GM18499 (cell line): Measurements from ENCODE around the gene DCLK1.

Experiments used
- ATAC-seq: cut with Tn5 transposase; IDR thresholded peaks from one replicate; pipeline ENCODE4 v1.9.1; 2021; ENCODE audit warnings: moderate number of reproducible peaks; ENCODE audit not compliant: insufficient read depth, unreplicated experiment

Gene DCLK1

DNA sequence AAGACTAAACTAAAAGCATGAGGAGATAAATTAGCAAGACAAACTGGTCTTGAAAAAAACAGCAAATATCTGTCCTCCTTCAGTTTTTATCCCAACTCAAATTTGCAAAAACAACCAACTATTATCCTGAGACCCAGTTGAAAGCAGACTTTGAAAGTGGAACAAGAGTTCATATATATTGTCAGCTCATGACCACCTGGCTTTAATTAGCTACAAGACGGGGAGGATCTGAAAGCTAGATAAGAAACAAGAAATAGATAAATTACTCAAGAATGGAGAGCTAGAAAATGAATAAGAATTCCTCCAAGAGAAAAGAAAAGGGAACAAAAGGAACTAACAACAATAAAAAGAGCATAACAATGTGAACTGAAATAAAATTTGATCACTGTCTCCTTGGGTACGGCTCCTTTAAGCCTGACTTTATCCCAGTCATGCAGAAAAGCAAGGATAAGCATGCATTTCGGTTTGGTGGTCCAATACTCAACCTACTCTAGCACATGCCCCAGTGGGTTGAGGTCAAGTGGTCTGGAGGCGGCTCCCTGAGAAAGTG is 246.9 kb downstream of the DCLK1 start:
- no peak for ATAC-seq

DNA sequence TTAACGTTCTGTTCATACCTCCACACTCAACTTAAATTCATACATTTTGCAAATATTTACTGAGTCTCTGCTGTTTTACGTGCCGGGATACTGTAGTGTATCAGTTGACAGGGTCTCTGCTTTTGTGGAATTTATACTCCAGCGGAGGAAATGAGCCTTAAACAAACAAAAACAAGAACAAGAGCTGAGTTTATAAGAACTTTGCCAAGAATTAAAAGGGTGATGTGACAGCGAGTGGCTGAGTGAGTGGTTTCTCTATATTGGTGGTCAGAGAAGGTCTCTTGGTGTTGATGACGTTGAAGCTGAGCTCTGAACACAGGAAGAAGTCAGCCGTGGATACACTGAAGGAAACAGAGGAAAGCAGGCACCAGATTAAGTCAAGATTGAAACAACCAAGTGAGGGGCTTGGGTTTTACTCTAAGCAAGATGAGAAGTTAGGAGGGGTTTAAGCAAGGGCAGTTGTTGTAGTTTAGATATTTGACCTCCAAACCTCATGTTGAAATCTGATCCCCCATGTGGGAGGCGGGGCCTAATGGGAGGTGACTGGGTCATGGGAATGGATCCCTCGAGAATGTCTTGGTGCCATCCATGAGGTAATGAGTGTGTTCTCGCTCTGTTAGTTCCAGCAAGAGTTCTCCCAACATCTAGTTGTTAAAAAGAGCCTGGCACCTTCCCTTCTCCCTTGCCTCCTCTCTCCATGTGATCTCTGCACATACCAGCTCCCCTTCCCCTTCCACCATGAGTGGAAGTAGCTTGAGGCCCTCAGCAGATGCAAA is 248.3 kb downstream of the DCLK1 start:
- no peak for ATAC-seq

DNA sequence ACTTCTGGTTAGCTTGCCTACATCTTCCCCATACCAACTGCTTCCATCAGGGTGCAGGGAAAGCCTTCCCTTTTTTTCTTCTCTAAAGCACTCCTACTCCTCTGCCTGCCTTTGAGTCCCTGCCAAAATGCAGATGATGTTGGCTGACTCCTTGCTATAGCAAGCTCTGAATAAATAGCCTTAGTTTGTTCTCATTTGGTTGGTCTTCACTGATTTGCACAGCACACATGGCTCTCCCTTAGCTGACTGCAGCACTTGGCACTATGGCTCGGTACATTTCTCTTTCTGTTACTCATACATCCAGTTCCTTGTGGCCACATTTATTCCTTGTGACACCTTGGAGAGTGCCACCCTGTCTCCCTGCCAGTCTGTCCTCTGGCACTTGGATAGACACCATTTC is 249.8 kb downstream of the DCLK1 start:
- no peak for ATAC-seq

DNA sequence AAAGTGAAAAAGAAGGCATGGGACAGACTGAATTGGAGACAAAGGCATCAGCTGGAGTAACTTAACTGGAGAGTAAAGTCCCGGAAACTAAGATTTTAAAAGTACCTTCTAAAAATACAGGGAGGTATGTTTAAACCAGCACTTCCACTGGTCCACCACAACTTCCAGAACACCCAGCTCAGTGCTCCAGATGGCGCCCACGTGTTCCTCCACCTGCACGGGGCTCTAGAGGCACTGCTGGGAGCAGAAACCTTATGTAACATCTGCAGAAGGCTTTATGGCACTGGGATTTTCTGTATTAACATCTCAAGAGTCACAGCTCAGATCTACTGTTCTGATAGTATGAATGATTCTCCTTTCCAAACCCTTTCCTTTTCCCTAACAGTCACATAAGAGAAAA is 252.1 kb downstream of the DCLK1 start:
- no peak for ATAC-seq

DNA sequence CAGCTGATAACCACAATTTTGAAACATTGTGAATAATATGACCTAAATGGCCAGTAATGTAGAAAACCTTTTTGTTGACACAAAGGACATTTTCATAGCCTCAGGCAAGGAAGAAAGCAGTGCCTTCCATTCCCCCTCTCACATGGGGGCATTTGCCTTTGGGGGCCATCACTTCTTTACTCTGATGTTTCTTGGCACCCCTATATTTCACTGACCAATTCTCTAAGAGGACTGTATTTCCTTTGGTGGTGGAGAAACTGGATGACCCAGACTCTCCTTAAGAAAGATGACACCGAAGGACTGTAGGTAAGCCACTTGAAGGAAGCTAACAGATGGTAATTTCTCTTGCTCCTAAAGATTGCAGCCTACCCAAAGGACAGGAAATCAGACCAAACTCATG is 254.6 kb downstream of the DCLK1 start:
- no peak for ATAC-seq

DNA sequence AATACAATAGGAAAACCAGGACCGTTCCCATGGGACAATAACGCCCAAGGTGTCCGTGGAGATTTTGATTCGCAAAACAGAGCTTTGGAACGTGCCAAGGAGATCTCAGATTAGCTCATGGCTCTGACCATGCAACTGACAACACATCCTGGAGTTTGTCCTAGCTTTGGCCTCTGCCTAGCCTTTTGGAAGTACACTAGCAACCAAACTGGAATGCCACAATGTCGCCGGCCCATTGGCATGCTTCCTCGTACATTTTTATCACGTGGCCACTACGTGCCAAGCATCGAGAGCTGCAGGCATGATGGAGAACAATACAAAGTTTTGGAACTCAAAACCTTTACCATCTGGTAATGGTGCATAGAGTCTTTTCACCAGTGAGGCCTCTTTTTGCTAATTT is 256.5 kb downstream of the DCLK1 start:
- no peak for ATAC-seq

DNA sequence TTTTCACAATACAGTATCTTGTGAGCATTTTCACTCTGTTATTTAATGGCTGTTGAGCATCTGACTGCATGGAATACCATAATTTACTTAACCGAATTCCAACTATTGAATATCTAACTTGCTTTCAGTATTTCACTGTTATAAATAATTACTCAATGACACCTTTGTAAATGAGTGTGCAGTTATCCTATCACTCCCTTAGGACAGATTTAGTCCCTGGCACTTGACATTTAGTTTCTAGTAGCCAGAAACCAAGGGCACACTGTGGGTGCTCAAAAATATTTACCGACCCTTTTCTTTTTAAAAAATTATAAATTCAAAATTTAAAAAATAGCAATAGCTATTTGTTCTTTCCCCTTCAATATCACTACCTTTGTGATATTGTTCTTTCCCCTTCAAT is 258.8 kb downstream of the DCLK1 start:
- ATAC-seq, result no peak

DNA sequence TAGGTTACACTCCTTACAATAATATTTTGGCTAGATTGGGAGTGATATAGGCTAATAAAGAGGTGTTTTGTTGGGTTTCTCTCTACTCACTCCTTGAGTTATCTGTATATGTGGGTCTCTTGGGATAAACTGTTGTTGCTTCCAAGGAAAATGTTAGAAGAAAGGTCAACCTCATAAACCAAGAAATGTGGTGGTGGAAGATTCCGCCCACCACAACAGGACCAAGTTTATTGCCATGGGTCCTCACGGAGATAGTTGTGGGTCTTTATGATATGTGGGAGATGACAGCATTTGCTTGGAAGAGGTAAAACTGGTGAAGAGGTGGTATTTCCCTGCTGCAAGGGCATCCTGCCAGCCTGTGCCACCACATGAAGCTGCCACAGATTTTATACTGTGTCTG is 259.6 kb downstream of the DCLK1 start:
- no peak for ATAC-seq

DNA sequence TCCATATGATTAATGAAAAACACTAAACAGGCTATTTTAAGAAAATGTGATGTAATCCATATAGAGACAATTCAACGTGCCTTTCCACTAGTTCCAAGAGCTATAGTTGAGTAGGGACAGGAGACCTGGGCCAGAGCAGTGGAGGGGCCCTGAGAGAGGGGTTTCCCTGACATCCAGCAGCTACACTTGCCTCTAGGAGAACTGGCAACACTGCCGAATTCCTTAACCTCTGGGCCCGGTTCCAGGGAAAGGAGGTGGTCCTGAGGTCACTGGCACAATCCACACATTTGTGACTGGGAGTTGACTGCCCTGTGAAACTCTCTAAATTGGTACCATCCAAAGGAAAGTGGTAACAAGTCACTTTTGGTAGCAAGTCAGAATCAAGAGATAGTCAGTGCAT is 264.4 kb downstream of the DCLK1 start:
- no peak for ATAC-seq

DNA sequence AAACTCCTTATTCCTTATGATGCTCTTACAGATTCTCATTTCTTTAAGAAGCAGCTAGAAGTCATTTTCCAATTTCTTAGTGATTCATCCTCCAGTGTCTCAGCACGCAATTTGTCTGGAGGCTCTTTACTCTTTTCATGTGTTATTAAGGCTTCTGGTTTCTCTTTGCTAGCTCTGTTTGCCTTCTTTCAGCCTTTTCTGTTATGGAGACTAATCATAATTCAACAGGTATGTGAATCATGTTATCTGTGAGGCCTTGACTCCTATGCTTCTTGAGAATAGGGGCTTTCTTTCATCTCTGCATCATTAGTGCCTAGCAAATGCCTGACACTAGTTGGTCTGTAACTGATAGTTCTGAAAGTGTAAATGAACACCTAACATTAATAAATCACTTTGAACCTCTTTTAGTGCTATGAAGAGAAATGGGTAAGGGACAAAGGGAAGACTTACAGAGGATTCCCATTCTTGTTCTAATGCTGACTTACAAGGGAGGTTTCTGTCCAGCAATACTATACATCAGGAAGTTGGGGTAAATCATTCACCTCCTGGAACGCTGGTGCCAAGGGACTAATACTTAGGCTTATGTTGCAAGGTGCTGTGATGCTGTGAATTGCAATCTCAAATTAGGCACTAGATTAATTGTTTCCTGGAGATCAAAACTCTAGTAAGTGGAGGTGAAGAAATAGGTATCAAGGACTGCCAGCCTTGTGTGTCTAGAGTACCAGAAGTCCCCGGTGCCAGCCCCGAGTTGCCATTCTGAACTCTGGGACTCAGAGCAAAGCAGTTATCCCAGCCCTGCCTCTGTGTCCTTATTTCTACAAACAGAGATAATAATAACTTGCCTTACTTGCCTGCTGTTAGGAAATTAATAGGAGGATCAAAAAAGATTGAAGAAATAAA is 265.6 kb downstream of the DCLK1 start:
- no peak for ATAC-seq

DNA sequence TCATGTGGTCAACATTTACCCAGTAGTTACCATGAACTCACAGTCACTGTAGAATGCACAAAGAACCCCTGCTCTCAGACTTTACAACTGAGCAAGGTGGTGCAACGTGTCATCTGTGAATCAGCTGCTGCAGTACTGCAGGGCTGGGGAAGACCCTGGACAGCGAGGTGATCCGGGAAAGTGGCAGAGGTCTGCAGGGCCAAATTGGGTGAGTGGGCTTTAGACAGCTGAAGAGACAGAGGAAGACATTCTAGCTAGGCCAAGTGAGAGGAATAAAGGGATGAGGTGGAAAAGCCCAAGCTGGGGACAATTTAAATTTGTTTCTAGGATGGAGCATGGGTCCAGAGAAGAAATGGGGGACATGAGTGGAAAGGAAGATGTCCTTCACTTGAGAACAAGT is 270.5 kb downstream of the DCLK1 start:
- no peak for ATAC-seq

DNA sequence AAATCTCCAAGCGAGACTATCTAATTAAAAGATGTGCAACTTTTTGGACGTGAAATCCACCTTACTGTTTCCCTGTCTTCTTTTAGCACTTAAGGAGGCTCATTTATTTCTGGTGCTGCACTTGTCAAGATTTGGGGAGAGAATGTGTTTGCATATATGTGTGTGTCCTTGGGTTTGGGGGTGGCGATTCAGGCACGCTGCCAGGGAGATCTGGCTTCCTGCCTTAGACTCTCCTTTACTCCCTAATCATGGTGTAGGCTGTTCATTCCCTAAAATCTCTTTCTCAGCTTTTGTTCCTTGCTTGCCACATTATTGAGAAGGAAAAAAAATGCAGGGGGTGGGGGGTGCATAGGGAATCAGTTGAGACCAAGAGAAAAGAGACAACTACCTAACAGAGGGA is 271.2 kb downstream of the DCLK1 start:
- ATAC-seq, result no peak

DNA sequence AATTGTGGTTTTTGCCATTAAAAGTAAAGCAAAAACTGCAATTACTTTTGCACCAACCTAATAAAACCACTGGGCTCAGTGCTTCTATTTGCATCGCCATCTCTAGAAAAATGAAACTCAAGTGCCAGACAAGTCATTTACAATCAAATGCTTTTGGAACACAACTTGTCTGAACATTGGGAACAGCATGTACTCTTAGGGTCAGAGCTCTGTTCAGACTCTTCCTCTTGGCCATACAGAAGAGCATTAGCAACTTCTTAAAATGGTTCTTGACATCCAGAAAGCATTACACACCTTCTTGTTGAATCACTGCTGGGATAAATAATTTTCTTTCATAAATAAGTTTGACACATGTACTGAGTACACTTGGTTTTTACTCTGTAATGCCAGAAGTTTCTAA is 272.5 kb downstream of the DCLK1 start:
- no peak for ATAC-seq

DNA sequence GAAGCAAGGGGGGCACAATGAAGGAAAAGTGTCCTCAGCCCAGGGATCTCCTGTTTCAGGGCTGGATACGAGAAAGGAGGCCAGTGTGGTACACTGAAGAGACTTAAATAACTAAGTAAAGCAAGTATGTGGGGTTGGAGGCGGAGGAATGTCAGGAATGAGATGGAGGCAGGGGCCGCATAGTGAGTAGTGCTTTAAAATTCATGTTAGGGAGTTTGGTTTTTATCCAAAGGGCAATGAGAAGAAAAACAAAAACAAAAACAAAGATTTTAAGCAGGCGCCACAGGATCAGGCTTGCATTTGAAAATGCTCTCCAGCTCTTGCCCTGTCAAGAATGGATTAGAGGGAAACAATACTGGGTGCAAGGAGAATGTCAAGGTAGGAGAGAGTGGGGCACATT is 273.4 kb downstream of the DCLK1 start:
- ATAC-seq, result no peak

DNA sequence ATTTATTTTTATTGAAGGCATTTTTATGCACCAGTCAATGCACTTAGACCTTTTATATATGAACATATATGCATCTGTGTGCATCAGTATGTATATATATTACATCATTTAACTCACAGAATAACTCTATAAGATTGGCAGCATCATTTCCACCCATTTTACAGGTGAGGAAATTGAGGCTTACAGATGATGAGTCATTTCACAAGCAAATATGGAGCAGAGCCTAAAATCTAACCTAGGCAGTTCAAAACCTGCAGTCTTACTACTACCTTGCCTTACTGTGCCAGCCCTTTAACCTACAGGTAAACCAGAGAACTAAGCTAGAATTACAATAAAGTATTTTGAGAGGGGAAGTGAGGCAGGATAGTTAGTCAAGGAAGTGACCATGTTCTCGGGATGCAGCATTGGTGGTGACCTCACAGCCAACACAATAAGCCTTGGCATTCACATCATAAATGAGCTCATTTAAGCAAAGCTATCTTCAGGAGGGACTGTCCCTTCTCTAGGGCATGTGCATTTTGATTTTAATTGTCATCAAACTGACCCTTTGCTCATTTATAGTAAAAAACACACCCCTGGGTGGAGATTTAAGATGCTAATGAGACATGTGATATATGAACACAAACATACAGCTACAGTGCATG is 274.3 kb downstream of the DCLK1 start:
- ATAC-seq, result no peak

DNA sequence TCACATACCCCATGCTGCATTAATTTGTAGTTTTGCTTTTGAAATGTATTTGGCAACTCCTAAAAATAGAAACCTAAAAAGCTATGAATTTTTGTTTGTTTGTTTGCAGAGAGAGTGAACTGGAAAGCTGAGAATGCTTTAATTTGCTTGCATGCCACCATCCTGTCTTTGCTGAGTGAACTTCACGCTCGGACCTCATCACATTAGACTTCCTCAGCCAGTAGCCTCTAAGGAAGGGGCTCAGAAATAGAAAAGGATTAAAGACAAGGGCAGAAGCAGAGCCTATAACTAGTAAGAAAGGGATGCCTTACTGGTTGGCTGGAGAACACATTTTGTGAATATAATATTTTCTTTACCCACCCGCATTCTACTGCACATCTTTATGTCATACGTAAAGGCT is 275.1 kb downstream of the DCLK1 start:
- no peak for ATAC-seq

DNA sequence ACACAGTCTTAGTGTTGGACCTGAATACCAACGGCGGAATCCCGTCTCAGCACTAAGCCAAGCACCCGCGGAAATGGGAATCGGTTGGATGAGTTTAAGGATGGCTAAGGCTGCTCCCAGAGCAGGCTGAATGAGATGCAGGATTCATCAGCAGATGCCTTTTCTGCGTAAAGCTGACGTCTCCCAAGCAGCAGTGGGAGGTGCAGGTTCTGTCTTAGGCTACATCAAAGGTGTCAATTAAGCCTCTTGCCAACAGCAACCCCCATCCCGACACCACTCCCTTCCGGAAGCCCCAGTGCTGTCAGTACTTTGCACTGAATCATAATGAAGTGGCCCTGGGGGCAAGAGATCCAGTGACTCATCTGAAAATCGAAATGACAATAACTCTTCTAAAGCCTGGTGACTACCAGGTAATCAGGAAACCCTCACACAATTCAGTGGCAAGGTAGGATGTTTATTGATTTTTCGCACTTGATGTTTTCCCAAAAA is 275.6 kb downstream of the DCLK1 start:
- ATAC-seq, result no peak

DNA sequence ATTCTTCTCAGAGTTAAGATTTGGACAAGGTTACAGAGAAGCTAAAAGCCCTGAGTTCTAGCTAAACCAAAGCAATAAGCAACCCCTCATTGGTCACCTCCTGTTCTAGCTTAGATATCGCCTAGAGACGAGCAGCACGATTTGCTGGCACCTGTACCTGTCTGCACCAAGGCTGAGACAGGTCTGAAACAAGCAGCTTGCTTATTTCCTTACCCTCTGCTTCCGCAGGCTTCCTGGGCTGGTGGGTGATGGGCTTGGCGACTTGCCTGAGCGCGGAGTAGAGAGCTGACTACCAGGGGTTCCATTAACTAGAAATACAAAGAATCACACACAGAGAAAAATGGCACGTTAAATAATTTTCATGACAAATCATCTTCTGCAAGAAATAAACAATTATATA is 276.9 kb downstream of the DCLK1 start:
- ATAC-seq, result no peak

DNA sequence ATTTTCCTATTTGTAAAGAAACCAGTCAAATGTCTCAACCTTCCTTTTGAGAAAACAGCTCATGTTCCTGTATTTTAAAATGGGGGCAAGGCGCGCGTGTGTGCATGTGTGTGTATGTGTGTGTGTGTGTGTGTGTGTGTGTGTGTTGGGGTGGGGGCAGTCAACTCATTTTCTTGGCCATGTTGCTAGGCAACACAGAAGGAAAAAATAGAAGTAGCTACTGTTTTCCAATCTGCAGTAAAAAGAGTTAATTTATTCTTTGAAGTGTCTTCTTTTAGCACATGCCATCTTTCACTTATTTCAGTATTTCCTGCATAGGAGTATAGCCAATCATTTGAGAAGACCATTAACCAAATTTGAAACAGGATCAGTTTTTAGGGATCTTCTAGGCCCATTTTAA is 279.3 kb downstream of the DCLK1 start:
- no peak for ATAC-seq

DNA sequence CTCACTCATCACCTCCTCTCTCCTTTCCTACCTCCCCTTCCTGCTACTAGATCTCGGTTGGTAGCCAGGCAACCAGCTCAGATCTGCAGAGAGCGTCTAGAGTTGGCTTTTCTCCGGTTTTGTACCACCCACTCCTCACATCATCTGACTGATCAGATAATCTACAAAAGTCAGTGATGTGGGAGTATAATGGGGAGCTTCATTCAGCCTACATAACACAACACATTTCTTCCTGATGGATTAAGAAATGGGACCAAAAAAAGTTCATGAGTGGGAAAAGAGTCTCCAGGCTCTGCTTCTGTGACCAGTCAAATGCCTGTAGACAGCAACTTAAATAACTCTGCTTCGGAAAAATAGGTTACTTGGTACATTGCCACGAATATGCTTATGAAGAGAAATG is 279.8 kb downstream of the DCLK1 start:
- no peak for ATAC-seq

DNA sequence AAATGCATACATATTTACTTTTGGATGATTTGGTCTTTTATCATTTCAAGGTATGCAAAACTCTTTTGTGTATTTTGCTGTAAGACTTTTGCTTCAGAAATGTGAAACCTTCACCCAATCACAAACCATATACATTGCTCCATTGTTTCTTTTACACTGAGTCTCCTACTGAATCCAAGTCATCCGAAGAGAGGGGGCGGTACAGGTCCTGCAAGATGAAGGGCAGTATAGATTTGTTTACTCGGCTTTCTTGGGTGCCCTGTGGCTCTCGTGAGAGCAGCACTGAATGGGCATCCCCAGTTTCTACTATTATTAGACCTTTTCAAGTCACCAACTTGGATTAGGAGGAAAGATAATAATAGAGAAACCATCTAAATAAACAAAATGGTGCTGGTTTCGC is 280.6 kb downstream of the DCLK1 start:
- ATAC-seq, result no peak
